Mesodermal cell (in vitro differentiated cells): ENCODE results near the gene TIAM2.
"Not testable (repeated sequence)": the region's sequence is repeated elsewhere in the genome, so short reads cannot be mapped to it uniquely, and the experiment has no call there.

Experiments
- H3K27ac ChIP-seq: 2 replicates; pipeline ENCODE4 v1.7.0; 2013; ENCODE audit warnings: mild to moderate bottlenecking, low read depth, low read length, moderate library complexity; ENCODE audit not compliant: severe bottlenecking
- H3K36me3 ChIP-seq: 2 replicates; pipeline ENCODE4 v1.7.1; 2013; ENCODE audit warnings: mild to moderate bottlenecking, low read length, moderate library complexity; ENCODE audit not compliant: control insufficient read depth, insufficient read depth
- H3K4me1 ChIP-seq: one replicate; pipeline ENCODE4 v1.7.1; 2013; ENCODE audit warnings: mild to moderate bottlenecking, low read length; ENCODE audit not compliant: insufficient read depth, control insufficient read depth, poor library complexity, severe bottlenecking
- H3K4me3 ChIP-seq: 2 replicates; pipeline ENCODE4 v1.7.0; 2013; ENCODE audit warnings: low read length, control low read depth, mild to moderate bottlenecking; ENCODE audit not compliant: insufficient read depth, poor library complexity, severe bottlenecking; ENCODE audit errors: extremely low read depth
- H3K9me3 ChIP-seq: 2 replicates; pipeline ENCODE4 v1.7.1; 2013; ENCODE audit warnings: mild to moderate bottlenecking, low read length, moderate library complexity; ENCODE audit not compliant: control insufficient read depth
- WGBS, 2 experiments: methylation state at CpG; one replicate each; pipeline ENCODE4 v1.1.5; 2013; ENCODE audit warnings: missing lambda C conversion rate in 2 of 2; ENCODE audit not compliant: insufficient coverage in 2 of 2; 5-methylcytosine and 5-hydroxymethylcytosine counted together

The TIAM2 gene

GRCh38 chr6:155008625-155009024 lies 13.5 kb downstream of the TIAM2 start:
- 96% methylated on average over 2 of the region's 3 CpGs for WGBS, 2 experiments
- Histone ChIP-seq H3K4me1 (peaks cover 7% of the 10 kb centered on the region), H3K9me3 (no peaks in the 10 kb centered on the region), H3K36me3 (no peaks in the 10 kb centered on the region), H3K27ac (no peak overlapping the region), H3K4me3 (no peak overlapping the region)

DNA sequence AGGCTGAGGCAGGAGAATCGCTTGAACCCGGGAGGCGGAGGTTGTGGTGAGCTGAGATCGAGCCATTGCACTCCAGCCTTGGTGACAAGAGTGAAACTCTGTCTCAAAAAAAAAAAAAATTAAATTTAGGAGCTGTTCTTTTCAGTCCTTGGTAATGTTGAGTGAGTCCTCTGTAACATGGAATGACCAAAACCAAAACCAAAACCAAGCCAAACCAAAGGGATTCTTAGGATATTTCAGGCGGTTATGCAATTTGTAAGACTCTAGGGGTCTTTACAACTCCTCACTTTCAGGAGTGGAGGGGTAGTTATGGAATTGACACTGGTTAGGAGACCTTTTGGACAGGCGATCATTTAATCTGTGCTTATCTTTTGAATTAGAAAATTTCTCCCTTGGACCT lies 15.8 kb downstream of the TIAM2 start:
- no peak overlapping the region for H3K27ac ChIP-seq
- WGBS, 2 experiments = 88 to 90% methylated on average over 4 to 5 of the region's 6 CpGs
- H3K4me1 ChIP-seq = peaks cover 22% of the 10 kb centered on the region
- no peaks in the 10 kb centered on the region for H3K9me3 ChIP-seq
- no peaks in the 10 kb centered on the region for H3K36me3 ChIP-seq
- no peak overlapping the region for H3K4me3 ChIP-seq

- Histone ChIP-seq H3K36me3 (no peaks in the 10 kb centered on the region), H3K9me3 (no peaks in the 10 kb centered on the region), H3K4me1 (peaks cover 22% of the 10 kb centered on the region), H3K4me3 (no peak overlapping the region), H3K27ac (no peak overlapping the region)
- WGBS, 2 experiments = 98% methylated on average over 5 of the region's 5 CpGs; no CpG with 5 or more reads in 1 of the 2 experiments
These were observed 16.7 kb downstream of the TIAM2 start for GRCh38 chr6:155011809-155012291.

- Histone ChIP-seq H3K4me1 (peaks cover 22% of the 10 kb centered on the region), H3K4me3 (no peak overlapping the region), H3K9me3 (no peaks in the 10 kb centered on the region), H3K27ac (peak overlapping the region; percentile 10), H3K36me3 (no peaks in the 10 kb centered on the region)
- 80% methylated on average over 1 of the region's 4 CpGs; no CpG with 5 or more reads in 1 of the 2 experiments for WGBS, 2 experiments
These were observed 18.4 kb downstream of the TIAM2 start for GRCh38 chr6:155013457-155013876.

DNA sequence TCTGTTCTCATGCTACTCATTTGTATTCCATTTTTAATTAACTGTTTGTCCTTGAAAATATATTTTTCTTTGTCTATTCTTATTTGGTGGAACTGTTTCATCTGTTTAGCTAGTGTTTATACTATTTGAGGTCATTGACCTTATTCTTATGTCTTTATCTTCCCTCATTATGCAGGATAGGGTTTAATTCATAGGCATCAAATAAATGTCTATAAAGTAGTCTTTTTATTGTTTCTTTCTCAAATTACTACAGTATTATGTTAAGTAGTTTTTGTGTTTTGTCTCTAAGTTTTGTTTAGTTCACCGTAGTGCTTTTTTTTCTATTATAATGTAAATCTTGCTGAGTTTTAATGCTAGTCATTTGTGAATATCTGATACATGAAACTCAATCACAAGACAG lies 19.0 kb downstream of the TIAM2 start:
- Histone ChIP-seq H3K36me3 (no peaks in the 10 kb centered on the region), H3K27ac (no peak overlapping the region), H3K9me3 (no peaks in the 10 kb centered on the region), H3K4me3 (no peak overlapping the region), H3K4me1 (peaks cover 22% of the 10 kb centered on the region)
- no CpG with 5 or more reads among the region's 1 CpG for WGBS, 2 experiments

DNA sequence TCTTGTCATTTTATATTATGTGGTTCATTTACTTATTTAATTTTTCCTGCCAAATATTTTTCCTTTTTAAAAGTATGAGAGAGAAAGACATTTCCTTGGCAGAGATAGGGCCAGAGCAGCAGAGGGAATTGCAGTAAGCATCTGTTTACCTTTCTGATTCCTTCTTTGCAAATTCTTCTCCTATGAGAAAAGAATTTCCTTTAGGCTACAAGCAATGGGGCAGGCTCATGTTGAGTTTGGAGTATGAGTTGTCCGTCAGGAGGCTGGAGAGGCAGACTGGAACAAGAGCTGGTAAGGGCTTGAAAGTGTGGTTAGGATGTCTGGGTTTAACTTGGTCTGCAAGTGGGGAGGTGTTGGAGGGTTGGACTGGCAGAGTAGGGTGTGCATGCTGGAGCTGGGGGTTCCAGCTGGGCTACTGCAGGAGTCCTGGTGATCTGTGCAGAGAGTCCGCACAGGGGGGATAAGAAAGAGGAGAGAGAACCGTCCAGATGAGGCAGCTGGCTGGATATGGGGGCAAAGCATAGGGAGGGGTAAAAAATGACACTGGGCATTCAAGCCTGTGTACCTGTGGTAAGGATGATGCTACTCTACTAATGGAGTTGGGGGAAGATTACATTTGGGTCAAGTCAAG lies 19.7 kb downstream of the TIAM2 start:
- H3K27ac ChIP-seq = no peak overlapping the region

GRCh38 chr6:155018415-155018814 lies 23.3 kb downstream of the TIAM2 start:
- peaks cover 17% of the 10 kb centered on the region for H3K4me1 ChIP-seq
- not testable (repeated sequence) for H3K4me3 ChIP-seq, H3K27ac ChIP-seq, H3K36me3 ChIP-seq, H3K9me3 ChIP-seq
- WGBS, 2 experiments = 93 to 95% methylated on average over 2 to 3 of the region's 3 CpGs

More for the DNA sequence above, 19.7 kb downstream of the TIAM2 start:
- Histone ChIP-seq H3K4me1 (peaks cover 22% of the 10 kb centered on the region), H3K9me3 (no peaks in the 10 kb centered on the region), H3K4me3 (no peak overlapping the region), H3K36me3 (no peaks in the 10 kb centered on the region)
- WGBS, 2 experiments = 74 to 87% methylated on average over 3 of the region's 3 CpGs

DNA sequence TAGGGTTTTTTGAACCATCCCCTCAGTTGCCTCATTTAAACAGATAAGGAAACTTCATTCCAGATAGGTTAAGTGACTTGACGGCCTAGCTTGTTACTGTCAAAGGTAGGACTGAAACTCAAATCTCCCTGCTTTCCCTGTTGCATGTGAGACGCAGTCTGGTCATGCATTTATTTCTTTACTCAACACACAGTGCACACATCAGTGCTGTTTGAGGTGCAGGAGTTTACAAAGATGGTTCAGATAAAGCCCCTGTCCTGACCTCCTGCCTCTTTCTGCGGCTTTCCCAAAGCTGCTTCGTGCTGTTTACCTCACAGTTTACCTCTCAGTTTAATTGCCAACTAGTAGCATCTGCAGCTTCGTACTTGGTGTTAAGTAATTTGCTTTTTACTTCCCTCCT lies 26.6 kb downstream of the TIAM2 start:
- Histone ChIP-seq H3K36me3 (no peaks in the 10 kb centered on the region), H3K9me3 (no peaks in the 10 kb centered on the region), H3K4me3 (no peak overlapping the region), H3K27ac (peak overlapping the region; percentile 13), H3K4me1 (peaks cover 13% of the 10 kb centered on the region)
- WGBS, 2 experiments = 85 to 86% methylated on average over 2 to 4 of the region's 5 CpGs

- no peaks in the 10 kb centered on the region for H3K36me3 ChIP-seq
- H3K9me3 ChIP-seq = no peaks in the 10 kb centered on the region
- 96 to 98% methylated on average over 6 of the region's 7 CpGs for WGBS, 2 experiments
- no peak overlapping the region for H3K4me3 ChIP-seq
- no peak overlapping the region for H3K27ac ChIP-seq
- H3K4me1 ChIP-seq = peaks cover 13% of the 10 kb centered on the region
These were observed 27.6 kb downstream of the TIAM2 start for GRCh38 chr6:155022721-155023120.

DNA sequence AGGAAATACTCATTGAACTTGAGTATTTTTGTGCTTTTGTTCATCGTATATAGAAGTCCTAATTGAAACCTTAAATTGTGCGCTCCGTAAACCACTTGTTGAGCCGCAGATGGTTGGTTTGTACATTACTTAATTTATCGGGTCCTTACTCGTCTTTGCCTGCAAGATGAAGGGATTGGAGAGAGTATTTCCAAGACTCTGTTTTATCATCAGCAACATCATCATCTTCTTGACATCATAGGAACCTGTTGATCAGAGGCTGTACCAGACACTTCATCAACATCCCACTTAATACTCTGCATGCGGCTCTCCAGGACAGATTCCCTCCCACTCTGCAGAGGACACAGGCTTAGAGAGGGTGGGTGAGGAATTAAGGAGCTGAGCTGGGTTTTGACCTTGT lies 28.6 kb downstream of the TIAM2 start:
- Histone ChIP-seq H3K36me3 (no peaks in the 10 kb centered on the region), H3K9me3 (no peaks in the 10 kb centered on the region), H3K4me3 (no peak overlapping the region), H3K4me1 (peaks cover 13% of the 10 kb centered on the region), H3K27ac (no peak overlapping the region)
- WGBS, 2 experiments = 91 to 100% methylated on average over 5 to 6 of the region's 7 CpGs

- H3K27ac ChIP-seq = no peak overlapping the region
- H3K4me1 ChIP-seq = peaks cover 13% of the 10 kb centered on the region
- WGBS, 2 experiments = 100% methylated on average over 1 of the region's 2 CpGs; no CpG with 5 or more reads in 1 of the 2 experiments
- H3K4me3 ChIP-seq = no peak overlapping the region
- H3K9me3 ChIP-seq = no peaks in the 10 kb centered on the region
- H3K36me3 ChIP-seq = no peaks in the 10 kb centered on the region
These were observed 29.4 kb downstream of the TIAM2 start for GRCh38 chr6:155024391-155025027.
